Stimulated activated CD8-positive, alpha-beta memory T cell treated with anti-CD3 and anti-CD28 coated beads, Interleukin-12 subunit alpha, Interleukin-12 subunit beta, amount 100 ng/mL, for 24 hours (primary cell): ENCODE measurements around the gene CPT1A.

Experiments used
- DNase-seq: peaks from one replicate; pipeline ENCODE4 v3.0.0-alpha.2; 2020; ENCODE audit errors: extremely low read depth

Gene CPT1A

GRCh38 chr11:68831124-68831523, 10.6 kb downstream of the CPT1A start:
- DNase-seq: no peak

GRCh38 chr11:68829581-68829980, 12.1 kb downstream of the CPT1A start:
- DNase-seq: no peak

- DNase-seq: no peak
These were observed 12.8 kb downstream of the CPT1A start for GRCh38 chr11:68828957-68829356.

- DNase-seq: no peak
These were observed 13.4 kb downstream of the CPT1A start for GRCh38 chr11:68828155-68828931.

GRCh38 chr11:68827733-68828132, 14.0 kb downstream of the CPT1A start:
- DNase-seq: no peak

- no peak for DNase-seq
These were observed 15.0 kb downstream of the CPT1A start for GRCh38 chr11:68826726-68827125.

- no peak for DNase-seq
These were observed 16.1 kb downstream of the CPT1A start for GRCh38 chr11:68825571-68825970.

- DNase-seq: no peak
These were observed 19.2 kb downstream of the CPT1A start for GRCh38 chr11:68822546-68822945.

GRCh38 chr11:68821670-68822069, 20.0 kb downstream of the CPT1A start:
- no peak for DNase-seq

GRCh38 chr11:68819362-68819761, 22.4 kb downstream of the CPT1A start:
- DNase-seq: no peak

- DNase-seq: no peak
These were observed 23.5 kb downstream of the CPT1A start for GRCh38 chr11:68818181-68818580.

- DNase-seq: no peak
These were observed 24.2 kb downstream of the CPT1A start for GRCh38 chr11:68817554-68817953.

- DNase-seq: no peak
These were observed 24.7 kb downstream of the CPT1A start for GRCh38 chr11:68816917-68817419.

- DNase-seq: no peak
These were observed 25.4 kb downstream of the CPT1A start for GRCh38 chr11:68816251-68816776.

GRCh38 chr11:68813773-68814172, 27.9 kb downstream of the CPT1A start:
- DNase-seq: no peak

- DNase-seq: no peak
These were observed 29.2 kb downstream of the CPT1A start for GRCh38 chr11:68812526-68812925.

GRCh38 chr11:68810164-68810563, 31.6 kb downstream of the CPT1A start:
- no peak for DNase-seq

GRCh38 chr11:68809506-68809905, 32.2 kb downstream of the CPT1A start:
- no peak for DNase-seq

- no peak for DNase-seq
These were observed 32.9 kb downstream of the CPT1A start for GRCh38 chr11:68808787-68809186.

- DNase-seq: no peak
These were observed 34.5 kb downstream of the CPT1A start for GRCh38 chr11:68806931-68807844.

GRCh38 chr11:68804786-68805185, 36.9 kb downstream of the CPT1A start:
- DNase-seq: no peak

GRCh38 chr11:68803766-68804165, 38.0 kb downstream of the CPT1A start:
- DNase-seq: no peak
